Head of caudate nucleus (tissue), 42 donors: ENCODE data around the gene GJA5.

ENCODE experiments used
- DNase-seq, 42 donors: peaks; one replicate each; pipeline versions ENCODE4 v3.0.0 to v3.0.0-alpha.2; 2020 to 2021; ENCODE audit warnings: mixed read lengths in 7 of 42
- intact Hi-C: fragments of 100-400 bp; cut with DNase I; formaldehyde crosslinking; loops from one replicate; pipeline ENCODE4 v1.15.0; 2022

The GJA5 gene

GRCh38 chr1:147760481-147761260 lies at the start of gene GJA5:
GJA5 (minus strand) TSS chr1:147760602; CDS start chr1:147759238, 1,364 bp downstream.
- intact Hi-C loops = no loop called here

GRCh38 chr1:147809236-147809635 lies 48.8 kb upstream of the GJA5 start:
- DNase-seq = no peak
- intact Hi-C loops = no loop called here

More at GRCh38 chr1:147760481-147761260, at the start of gene GJA5:
- no peak for DNase-seq

- intact Hi-C loops = no loop called here
- DNase-seq = no peak
Measured at GRCh38 chr1:147808025-147808424, 47.6 kb upstream of the GJA5 start.

GRCh38 chr1:147807405-147807804 lies 47.0 kb upstream of the GJA5 start:
- intact Hi-C loops = no loop called here
- no peak for DNase-seq

GRCh38 chr1:147804942-147805723 lies 44.7 kb upstream of the GJA5 start:
- intact Hi-C loops = no loop called here
- DNase-seq = no peak

- intact Hi-C loops = no loop called here
- no peak for DNase-seq
Measured at GRCh38 chr1:147800804-147801203, 40.4 kb upstream of the GJA5 start.

- no peak for DNase-seq
- intact Hi-C loops = no loop called here
Measured at GRCh38 chr1:147798731-147799130, 38.3 kb upstream of the GJA5 start.

GRCh38 chr1:147794570-147794969 lies 34.2 kb upstream of the GJA5 start:
- DNase-seq = no peak
- intact Hi-C loops = no loop called here

GRCh38 chr1:147791876-147792275 lies 31.5 kb upstream of the GJA5 start:
- intact Hi-C loops = no loop called here
- DNase-seq = no peak

- no peak for DNase-seq
- intact Hi-C loops = no loop called here
Measured at GRCh38 chr1:147787765-147788164, 27.4 kb upstream of the GJA5 start.

- intact Hi-C loops = no loop called here
- no peak for DNase-seq
Measured at GRCh38 chr1:147786536-147786935, 26.1 kb upstream of the GJA5 start.

- intact Hi-C loops = no loop called here
- no peak for DNase-seq
Measured at GRCh38 chr1:147785794-147786506, 25.5 kb upstream of the GJA5 start.

- intact Hi-C loops = no loop called here
- no peak for DNase-seq
Measured at GRCh38 chr1:147784941-147785340, 24.5 kb upstream of the GJA5 start.

- intact Hi-C loops = no loop called here
Measured at GRCh38 chr1:147781056-147781471, 20.7 kb upstream of the GJA5 start.

GRCh38 chr1:147777694-147778093 lies 17.3 kb upstream of the GJA5 start:
- intact Hi-C loops = no loop called here
- no peak for DNase-seq

More at GRCh38 chr1:147781056-147781471, 20.7 kb upstream of the GJA5 start:
- DNase-seq = no peak

- intact Hi-C loops = no loop called here
- DNase-seq = peak in 2 of 42 donors; percentile 13 to 39
Measured at GRCh38 chr1:147773215-147773715, 12.9 kb upstream of the GJA5 start.

- DNase-seq = no peak
- intact Hi-C loops = no loop called here
Measured at GRCh38 chr1:147772570-147772969, 12.2 kb upstream of the GJA5 start.

GRCh38 chr1:147771226-147772125 lies 11.1 kb upstream of the GJA5 start:
- peak in 3 of 42 donors; percentile 1 to 11 (median 2) for DNase-seq
- intact Hi-C loops = no loop called here

GRCh38 chr1:147769106-147769505 lies 8.7 kb upstream of the GJA5 start:
- intact Hi-C loops = no loop called here
- DNase-seq = no peak
